ENCODE results near the gene GDF10. TPM values are rescaled to one million over a fixed set of nuclear protein-coding genes. Genes with fewer than 3 reads are reported as not detected.

The GDF10 gene
- total RNA-seq, 4 donors from 2014 or later = 0.79 to 1.2 (median 1.00) TPM; not detected in 1

- intact Hi-C loops (cut with DNase I; ENCODE audit: low total_unique reads) = no loop called here
- no peaks in the 10 kb centered on the region for H3K9me3 ChIP-seq
- 92% methylated on average over 3 of the region's 3 CpGs; no CpG with 5 or more reads in 1 of the 2 donors for WGBS, 2 donors (ENCODE audit: low coverage in 1 of 2)
- no peaks in the 10 kb centered on the region for H3K27me3 ChIP-seq
- in situ Hi-C loops (cut with MboI; ENCODE audit: low pct_ligation_motif_present in 1 of 4, low pct_unique_long_range_greater_than_20kb in 1 of 4, low sequenced_read_pairs in 3 of 4) = no loop called here
- TF ChIP-seq POLR2A (IDR thresholded peaks at IDR 0.05) = no peak
- TF ChIP-seq EP300 (IDR thresholded peaks at IDR 0.05; ENCODE audit: low read depth) = no peak
- TF ChIP-seq, protein P1, sequence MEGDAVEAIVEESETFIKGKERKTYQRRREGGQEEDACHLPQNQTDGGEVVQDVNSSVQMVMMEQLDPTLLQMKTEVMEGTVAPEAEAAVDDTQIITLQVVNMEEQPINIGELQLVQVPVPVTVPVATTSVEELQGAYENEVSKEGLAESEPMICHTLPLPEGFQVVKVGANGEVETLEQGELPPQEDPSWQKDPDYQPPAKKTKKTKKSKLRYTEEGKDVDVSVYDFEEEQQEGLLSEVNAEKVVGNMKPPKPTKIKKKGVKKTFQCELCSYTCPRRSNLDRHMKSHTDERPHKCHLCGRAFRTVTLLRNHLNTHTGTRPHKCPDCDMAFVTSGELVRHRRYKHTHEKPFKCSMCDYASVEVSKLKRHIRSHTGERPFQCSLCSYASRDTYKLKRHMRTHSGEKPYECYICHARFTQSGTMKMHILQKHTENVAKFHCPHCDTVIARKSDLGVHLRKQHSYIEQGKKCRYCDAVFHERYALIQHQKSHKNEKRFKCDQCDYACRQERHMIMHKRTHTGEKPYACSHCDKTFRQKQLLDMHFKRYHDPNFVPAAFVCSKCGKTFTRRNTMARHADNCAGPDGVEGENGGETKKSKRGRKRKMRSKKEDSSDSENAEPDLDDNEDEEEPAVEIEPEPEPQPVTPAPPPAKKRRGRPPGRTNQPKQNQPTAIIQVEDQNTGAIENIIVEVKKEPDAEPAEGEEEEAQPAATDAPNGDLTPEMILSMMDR (IDR thresholded peaks at IDR 0.05) = no peak
- TF ChIP-seq POLR2AphosphoS5 (IDR thresholded peaks at IDR 0.05) = no peak
- no peak for DNase-seq
- H3K4me3 ChIP-seq = no peak overlapping the region
- no peaks in the 10 kb centered on the region for H3K4me1 ChIP-seq
- no peak overlapping the region for H3K27ac ChIP-seq
- H3K36me3 ChIP-seq = no peaks in the 10 kb centered on the region
These were observed 57.9 kb downstream of the GDF10 start for GRCh38 chr10:47357911-47358310.

DNA sequence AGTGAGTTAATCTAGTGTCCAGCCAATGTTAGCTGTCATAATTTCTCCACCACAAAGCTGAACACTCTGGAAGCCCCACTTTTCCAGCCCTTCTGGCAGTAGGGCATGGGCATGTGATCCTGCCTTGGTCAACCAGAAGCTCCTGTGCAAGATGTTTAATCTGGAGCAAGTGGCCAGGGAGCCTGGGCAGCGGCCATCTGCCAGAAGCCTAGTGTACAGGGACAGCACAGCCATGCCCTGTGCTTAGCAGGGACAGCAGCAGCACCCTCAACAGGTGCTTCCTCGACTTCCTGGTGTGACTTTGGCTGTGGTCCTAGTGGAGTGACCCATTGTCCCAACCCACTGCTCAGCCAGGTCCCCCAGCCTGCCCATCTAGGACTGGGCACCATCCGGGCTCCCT, 58.5 kb downstream of the GDF10 start:
- H3K36me3 ChIP-seq = no peaks in the 10 kb centered on the region
- intact Hi-C loops (cut with DNase I; ENCODE audit: low total_unique reads) (no loop called here), in situ Hi-C loops (cut with MboI; ENCODE audit: low pct_ligation_motif_present in 1 of 4, low pct_unique_long_range_greater_than_20kb in 1 of 4, low sequenced_read_pairs in 3 of 4) (no loop called here)
- no peaks in the 10 kb centered on the region for H3K9me3 ChIP-seq
- no peak for DNase-seq
- no peak overlapping the region for H3K4me3 ChIP-seq
- H3K27ac ChIP-seq = no peak overlapping the region
- H3K4me1 ChIP-seq = no peaks in the 10 kb centered on the region
- WGBS, 2 donors (ENCODE audit: low coverage in 1 of 2) = 78% methylated on average over 3 of the region's 3 CpGs; no CpG with 5 or more reads in 1 of the 2 donors
- no peak for TF ChIP-seq POLR2A (IDR thresholded peaks at IDR 0.05)
- TF ChIP-seq, protein P1 (IDR thresholded peaks at IDR 0.05) = no peak
- no peak for TF ChIP-seq EP300 (IDR thresholded peaks at IDR 0.05; ENCODE audit: low read depth)
- TF ChIP-seq POLR2AphosphoS5 (IDR thresholded peaks at IDR 0.05) = no peak
- no peaks in the 10 kb centered on the region for H3K27me3 ChIP-seq

GRCh38 chr10:47359101-47359500, 59.1 kb downstream of the GDF10 start:
- Histone ChIP-seq H3K36me3 (no peaks in the 10 kb centered on the region), H3K27ac (no peak overlapping the region), H3K9me3 (no peaks in the 10 kb centered on the region), H3K4me3 (no peak overlapping the region), H3K27me3 (no peaks in the 10 kb centered on the region), H3K4me1 (no peaks in the 10 kb centered on the region)
- no peak for DNase-seq
- WGBS, 2 donors (ENCODE audit: low coverage in 1 of 2) = 90% methylated on average over 2 of the region's 2 CpGs; no CpG with 5 or more reads in 1 of the 2 donors
- intact Hi-C loops (cut with DNase I; ENCODE audit: low total_unique reads) (no loop called here), in situ Hi-C loops (cut with MboI; ENCODE audit: low pct_ligation_motif_present in 1 of 4, low pct_unique_long_range_greater_than_20kb in 1 of 4, low sequenced_read_pairs in 3 of 4) (no loop called here)
- TF ChIP-seq, protein P1 (IDR thresholded peaks at IDR 0.05) = no peak
- TF ChIP-seq EP300 (IDR thresholded peaks at IDR 0.05; ENCODE audit: low read depth) (no peak), POLR2A (IDR thresholded peaks at IDR 0.05) (no peak), POLR2AphosphoS5 (IDR thresholded peaks at IDR 0.05) (no peak)

DNA sequence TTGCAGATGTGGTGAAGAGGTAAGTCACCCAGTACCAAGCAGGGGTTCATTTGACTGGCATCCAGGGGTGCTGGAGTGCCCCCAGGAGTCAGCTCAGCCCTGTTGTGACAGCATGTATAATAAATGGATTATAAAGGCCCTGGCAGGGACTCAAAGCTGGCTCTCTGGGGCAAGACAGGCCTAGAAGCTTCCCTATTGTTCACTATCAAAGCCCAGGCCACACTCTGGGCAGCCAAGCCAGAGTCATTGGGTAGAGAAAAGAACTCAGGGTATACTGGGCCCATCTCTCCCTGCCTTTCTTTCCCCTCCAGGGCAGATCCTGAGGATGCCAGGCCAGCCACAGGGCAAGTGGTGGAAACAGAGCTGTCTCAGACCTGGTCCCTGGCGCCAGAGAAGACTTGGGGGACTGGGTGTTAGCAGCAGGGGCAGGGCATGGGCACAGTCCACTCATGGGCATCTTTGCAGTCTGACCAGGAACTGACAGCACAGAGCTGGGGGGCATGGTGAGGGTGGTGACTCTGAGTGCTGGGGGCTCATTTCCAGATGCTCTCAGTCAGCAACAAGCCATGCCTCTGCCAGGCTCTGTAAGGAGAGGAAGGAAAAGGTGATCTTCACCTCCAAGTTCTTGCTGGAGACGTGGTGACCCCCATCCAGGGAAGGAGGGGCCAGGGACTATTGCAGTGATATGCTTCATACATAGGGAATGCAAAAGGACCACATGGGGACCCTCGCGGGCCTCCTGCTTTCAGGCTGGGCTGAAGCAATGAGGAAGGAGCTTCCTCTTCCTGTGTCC, 59.8 kb downstream of the GDF10 start:
- Histone ChIP-seq H3K4me3 (no peak overlapping the region), H3K36me3 (no peaks in the 10 kb centered on the region), H3K27ac (no peak overlapping the region), H3K9me3 (no peaks in the 10 kb centered on the region), H3K4me1 (no peaks in the 10 kb centered on the region), H3K27me3 (no peaks in the 10 kb centered on the region)
- intact Hi-C loops (cut with DNase I; ENCODE audit: low total_unique reads) (no loop called here), in situ Hi-C loops (cut with MboI; ENCODE audit: low pct_ligation_motif_present in 1 of 4, low pct_unique_long_range_greater_than_20kb in 1 of 4, low sequenced_read_pairs in 3 of 4) (no loop called here)
- WGBS, 2 donors (ENCODE audit: low coverage in 1 of 2) = 55% methylated on average over 4 of the region's 4 CpGs; no CpG with 5 or more reads in 1 of the 2 donors
- DNase-seq = no peak
- TF ChIP-seq EP300 (IDR thresholded peaks at IDR 0.05; ENCODE audit: low read depth) (no peak), POLR2AphosphoS5 (IDR thresholded peaks at IDR 0.05) (no peak), POLR2A (IDR thresholded peaks at IDR 0.05) (no peak)
- TF ChIP-seq, protein P1 (IDR thresholded peaks at IDR 0.05) = no peak

All from transverse colon (tissue), 4 donors.